AG04449 (cell line): Measurements from ENCODE around the gene PHACTR2.

Source experiments
- CTCF ChIA-PET: fragments of 350-600 bp; formaldehyde crosslinking; extraction: SDS; loops from one replicate; lab custom pipeline; 2021; ENCODE audit warnings: antibody characterized with exemption; lab: Yijun Ruan, JAX
- POLR2A ChIA-PET: fragments of 400-600, 350-600 bp; formaldehyde crosslinking; extraction: SDS; loops from one replicate; lab custom pipeline; 2020; ENCODE audit warnings: antibody characterized with exemption, inconsistent platforms; lab: Yijun Ruan, JAX
- DNase-seq: peaks from one replicate; pipeline ENCODE4 v3.0.0-alpha.2; 2010; ENCODE audit warnings: low read depth, low spot score
- H3K4me3 ChIP-seq: 2 replicates; pipeline ENCODE4 v1.5.1; 2011; ENCODE audit warnings: low read depth, mild to moderate bottlenecking, control low read depth, low read length
- CTCF ChIP-seq: IDR thresholded peaks from one replicate; pipeline ENCODE4 v1.5.1; 2011; ENCODE audit warnings: mild to moderate bottlenecking, moderate library complexity, low read length, control low read depth, inconsistent platforms; ENCODE audit not compliant: insufficient read depth; ENCODE audit errors: missing control alignments

PHACTR2 gene

GRCh38 chr6:143695130-143695968 is 17.6 kb downstream of the PHACTR2 start:
- no peak for DNase-seq
- no peak for TF ChIP-seq CTCF
- H3K4me3 ChIP-seq = no peak overlapping the region
- ChIA-PET POLR2A (no interaction called here), CTCF (no interaction called here)

GRCh38 chr6:143695969-143696663 is 18.4 kb downstream of the PHACTR2 start:
- H3K4me3 ChIP-seq = no peak overlapping the region
- no peak for TF ChIP-seq CTCF
- ChIA-PET POLR2A (interaction anchor here (1.3 kb wide), 1 partner anchor 17 kb away, joined by 5 read pairs; no protein-coding TSS in a partner anchor), CTCF (no interaction called here)
- DNase-seq = no peak

GRCh38 chr6:143696664-143697000 is 18.9 kb downstream of the PHACTR2 start:
- ChIA-PET CTCF (no interaction called here), POLR2A (interaction anchor here (1.3 kb wide), 1 partner anchor 18 kb away, joined by 5 read pairs; no protein-coding TSS in a partner anchor)
- DNase-seq = no peak
- TF ChIP-seq CTCF = no peak
- no peak overlapping the region for H3K4me3 ChIP-seq

- DNase-seq = no peak
- CTCF ChIA-PET = no interaction called here
- POLR2A ChIA-PET = interaction anchor here (1.3 kb wide), 1 partner anchor 19 kb away, joined by 5 read pairs; no protein-coding TSS in a partner anchor
These were observed 19.5 kb downstream of the PHACTR2 start for GRCh38 chr6:143697076-143697800.

GRCh38 chr6:143698329-143698728 is 20.6 kb downstream of the PHACTR2 start:
- no peak for DNase-seq
- POLR2A ChIA-PET = no interaction called here
- H3K4me3 ChIP-seq = no peak overlapping the region
- CTCF ChIA-PET = no interaction called here
- no peak for TF ChIP-seq CTCF

More at GRCh38 chr6:143697076-143697800, 19.5 kb downstream of the PHACTR2 start:
- no peak overlapping the region for H3K4me3 ChIP-seq
- TF ChIP-seq CTCF = no peak
